ENCODE results near the gene SNN. TPM values are rescaled to one million over a fixed set of nuclear protein-coding genes. Genes with fewer than 3 reads are reported as not detected.

SNN gene
- total and polyA plus RNA-seq, 8 donors = 21.1 to 42.5 (median 31.4) TPM

DNA sequence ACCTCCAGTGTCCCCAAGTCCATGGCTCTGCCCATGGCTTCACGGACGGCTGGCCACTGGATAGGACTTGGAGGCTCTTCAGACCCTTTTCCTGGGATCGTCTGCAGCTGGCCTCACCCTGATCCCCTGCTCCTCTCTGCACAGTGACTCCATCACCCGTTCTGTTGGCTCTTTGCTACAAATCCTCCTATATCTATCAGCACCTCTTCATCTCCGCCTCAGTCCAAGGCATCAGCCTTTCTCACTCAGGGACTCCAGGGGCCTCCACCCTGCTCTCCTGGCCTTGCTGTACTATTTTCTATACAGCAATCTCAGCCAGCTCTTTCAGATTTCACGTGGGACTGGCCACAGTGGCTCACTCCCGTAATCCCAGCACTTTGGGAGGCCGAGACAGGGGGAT, 10.7 kb upstream of the SNN start:
- Histone ChIP-seq H3K27me3 (no peaks in the 10 kb centered on the region), H3K4me1 (peaks cover 0 to 3% of the 10 kb centered on the region in 2 donors), H3K27ac (no peak overlapping the region), H3K4me3 (no peak overlapping the region), H3K36me3 (no peaks in the 10 kb centered on the region), H3K9me3 (no peaks in the 10 kb centered on the region)
- intact Hi-C loops (cut with DNase I) = loop anchor here in 1 of 2 donors (5.0 kb wide), 1 partner anchor 50 kb away; no protein-coding TSS in a partner anchor
- no peak for ATAC-seq
- DNase-seq = peak in 2 of 4 donors; percentile 26 to 59
- TF ChIP-seq, protein P1, sequence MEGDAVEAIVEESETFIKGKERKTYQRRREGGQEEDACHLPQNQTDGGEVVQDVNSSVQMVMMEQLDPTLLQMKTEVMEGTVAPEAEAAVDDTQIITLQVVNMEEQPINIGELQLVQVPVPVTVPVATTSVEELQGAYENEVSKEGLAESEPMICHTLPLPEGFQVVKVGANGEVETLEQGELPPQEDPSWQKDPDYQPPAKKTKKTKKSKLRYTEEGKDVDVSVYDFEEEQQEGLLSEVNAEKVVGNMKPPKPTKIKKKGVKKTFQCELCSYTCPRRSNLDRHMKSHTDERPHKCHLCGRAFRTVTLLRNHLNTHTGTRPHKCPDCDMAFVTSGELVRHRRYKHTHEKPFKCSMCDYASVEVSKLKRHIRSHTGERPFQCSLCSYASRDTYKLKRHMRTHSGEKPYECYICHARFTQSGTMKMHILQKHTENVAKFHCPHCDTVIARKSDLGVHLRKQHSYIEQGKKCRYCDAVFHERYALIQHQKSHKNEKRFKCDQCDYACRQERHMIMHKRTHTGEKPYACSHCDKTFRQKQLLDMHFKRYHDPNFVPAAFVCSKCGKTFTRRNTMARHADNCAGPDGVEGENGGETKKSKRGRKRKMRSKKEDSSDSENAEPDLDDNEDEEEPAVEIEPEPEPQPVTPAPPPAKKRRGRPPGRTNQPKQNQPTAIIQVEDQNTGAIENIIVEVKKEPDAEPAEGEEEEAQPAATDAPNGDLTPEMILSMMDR (IDR thresholded peaks at IDR 0.05) = no peak

DNA sequence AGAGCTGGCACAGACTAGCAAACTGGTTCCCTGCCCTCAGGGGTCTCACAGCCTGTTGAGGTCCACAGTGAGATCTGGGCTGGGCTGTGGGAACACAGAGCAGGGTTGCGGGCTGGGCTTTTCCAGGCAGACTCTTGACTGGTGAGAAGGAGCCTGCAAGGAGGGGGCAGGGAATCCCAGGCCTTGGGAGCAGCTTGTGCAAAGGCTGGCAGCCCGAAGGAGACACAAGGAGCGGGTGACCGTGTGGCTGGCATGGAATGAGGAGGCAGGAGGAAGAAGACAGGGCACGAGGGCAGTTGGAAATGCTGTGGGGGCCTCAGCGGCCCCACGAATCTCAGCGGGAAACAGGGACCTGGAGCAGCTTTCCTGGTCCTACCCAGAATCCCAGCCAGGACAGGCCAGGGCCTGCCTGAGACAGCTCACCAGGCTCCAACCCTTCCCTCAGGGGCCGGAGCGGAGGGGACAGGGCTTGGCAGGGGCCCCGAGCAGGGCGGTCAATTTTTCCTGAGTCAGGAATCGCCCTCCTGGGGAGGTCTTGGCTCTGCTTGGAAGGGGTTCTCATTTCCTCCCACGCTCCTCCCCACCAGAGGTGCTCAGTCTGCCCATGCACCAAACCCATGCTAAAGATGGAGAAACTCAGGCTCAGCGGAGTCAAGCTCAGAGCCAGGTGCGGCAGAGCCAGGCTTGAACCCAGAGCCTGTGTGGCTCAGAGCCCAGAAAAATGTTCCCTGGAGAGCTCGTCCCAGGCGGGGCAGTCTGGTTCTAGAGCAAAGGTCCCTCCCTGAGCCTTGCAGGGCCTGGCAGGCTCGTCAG, 9.2 kb upstream of the SNN start:
- ATAC-seq (peak; percentile 77), DNase-seq (peak in 1 of 4 donors; percentile 66)
- H3K4me3 ChIP-seq = no peak overlapping the region
- TF ChIP-seq, protein P1 (IDR thresholded peaks at IDR 0.05) = no peak
- intact Hi-C loops (cut with DNase I) = loop anchor here in 1 of 2 donors (5.0 kb wide), 1 partner anchor 48 kb away; no protein-coding TSS in a partner anchor
- no peaks in the 10 kb centered on the region for H3K36me3 ChIP-seq
- no peaks in the 10 kb centered on the region for H3K27me3 ChIP-seq
- H3K4me1 ChIP-seq = peaks cover 0 to 3% of the 10 kb centered on the region in 2 donors
- H3K9me3 ChIP-seq = no peaks in the 10 kb centered on the region
- no peak overlapping the region for H3K27ac ChIP-seq

DNA sequence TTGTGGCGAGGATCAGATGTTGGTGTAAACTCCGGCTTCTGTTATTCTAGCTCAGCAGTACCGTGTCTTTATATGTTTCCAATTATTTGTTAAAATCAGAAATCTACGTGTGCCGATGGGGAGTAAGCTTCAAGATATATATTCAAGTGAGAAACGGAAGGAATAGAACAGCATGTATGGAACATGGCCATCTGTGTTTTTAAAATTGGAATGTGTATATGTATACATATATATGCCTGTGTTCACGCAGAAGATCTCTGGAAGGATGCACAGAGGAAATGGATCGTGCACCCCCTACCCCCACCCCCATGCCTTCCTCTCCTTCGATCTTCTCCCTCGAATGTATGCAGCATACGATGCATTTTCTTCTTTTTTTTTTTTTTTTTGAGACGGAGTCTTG, 7.7 kb upstream of the SNN start:
- DNase-seq (no peak), ATAC-seq (no peak)
- Histone ChIP-seq H3K9me3 (no peaks in the 10 kb centered on the region), H3K4me3 (no peak overlapping the region), H3K27me3 (no peaks in the 10 kb centered on the region), H3K4me1 (peaks cover 0 to 3% of the 10 kb centered on the region in 2 donors), H3K27ac (no peak overlapping the region), H3K36me3 (no peaks in the 10 kb centered on the region)
- TF ChIP-seq, protein P1 (IDR thresholded peaks at IDR 0.05) = no peak
- intact Hi-C loops (cut with DNase I) = no loop called here

DNA sequence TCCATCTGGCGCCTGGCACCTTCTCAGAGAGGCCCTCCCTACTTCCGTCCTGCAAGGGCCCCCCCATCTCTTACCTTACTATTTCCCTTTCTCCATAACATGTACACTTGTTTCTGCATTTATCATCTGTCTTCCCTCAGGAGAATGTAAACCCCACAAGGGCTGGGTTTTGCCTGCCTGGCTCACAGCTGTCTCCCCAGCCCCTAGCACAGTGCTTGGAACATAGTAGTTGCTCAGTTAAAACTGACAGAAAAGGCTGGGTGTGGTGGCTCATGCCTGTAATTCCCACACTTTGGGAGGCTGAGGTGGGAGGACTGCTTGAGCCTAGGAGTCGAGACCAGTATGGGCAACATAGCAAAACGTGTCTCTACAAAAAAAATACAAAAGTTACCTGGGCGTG, 5.7 kb upstream of the SNN start:
- intact Hi-C loops (cut with DNase I) = no loop called here
- ATAC-seq = no peak
- TF ChIP-seq, protein P1 (IDR thresholded peaks at IDR 0.05) = no peak
- no peaks in the 10 kb centered on the region for H3K27me3 ChIP-seq
- H3K4me1 ChIP-seq = peaks cover 2 to 3% of the 10 kb centered on the region in 2 donors
- H3K4me3 ChIP-seq = no peak overlapping the region
- DNase-seq = no peak
- H3K9me3 ChIP-seq = no peaks in the 10 kb centered on the region
- no peak overlapping the region for H3K27ac ChIP-seq
- H3K36me3 ChIP-seq = no peaks in the 10 kb centered on the region

DNA sequence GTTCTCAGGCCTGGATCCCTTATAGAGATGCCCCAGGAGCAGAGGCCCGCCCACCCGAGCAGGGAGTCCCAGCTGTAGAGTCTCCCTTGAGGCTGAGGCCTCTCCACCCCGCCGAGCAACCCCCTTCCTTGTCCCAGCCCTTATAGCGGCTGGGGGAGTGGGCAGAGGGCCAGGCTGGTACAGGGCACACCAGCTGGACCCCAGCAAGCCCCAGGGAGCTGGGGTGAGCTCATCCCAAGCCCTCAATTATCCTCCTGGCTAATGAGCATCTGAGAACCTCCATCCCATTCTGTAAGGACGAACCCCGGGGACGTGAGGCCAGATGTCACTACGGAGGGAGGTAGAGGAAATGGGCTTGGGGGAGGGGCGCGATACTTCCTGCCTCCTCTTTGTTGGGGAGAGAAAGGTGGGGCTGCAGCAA, 3.2 kb upstream of the SNN start:
- TF ChIP-seq, protein P1 (IDR thresholded peaks at IDR 0.05) = no peak
- Histone ChIP-seq H3K27ac (no peak overlapping the region), H3K27me3 (no peaks in the 10 kb centered on the region), H3K9me3 (no peaks in the 10 kb centered on the region), H3K4me3 (no peak overlapping the region), H3K36me3 (no peaks in the 10 kb centered on the region), H3K4me1 (peaks cover 13 to 21% of the 10 kb centered on the region in 2 donors)
- ATAC-seq (no peak), DNase-seq (no peak)
- intact Hi-C loops (cut with DNase I) = no loop called here

Data from left lung (tissue), 10 donors.